ENCODE data around the gene CAPN1. TPM values are rescaled to one million over a fixed set of nuclear protein-coding genes. Genes with fewer than 3 reads are reported as not detected.

Gene CAPN1
- total and polyA plus RNA-seq, 9 of the 15 experiments (the other 6 are each of a cell fraction or from before 2014, with no cell fraction given): 3.5 to 199 (median 61.6) TPM

- TF ChIP-seq FOS (IDR thresholded peaks at IDR 0.05; ENCODE audit: extremely low read depth, insufficient read length) (no peak), GTF3C2 (IDR thresholded peaks at IDR 0.05; ENCODE audit: borderline replicate concordance, extremely low read depth, insufficient read length) (no peak), SP1 (CRISPR knock-in tag; IDR thresholded peaks at IDR 0.05) (0 out of 2 replicates have a peak, but pooled peaks have one; percentile 24), L3MBTL2 (IDR thresholded peaks at IDR 0.05) (no peak), ZNF23 (CRISPR knock-in tag; IDR thresholded peaks at IDR 0.05) (no peak), DEAF1 (CRISPR knock-in tag; IDR thresholded peaks at IDR 0.05) (no peak), MTF1 (CRISPR knock-in tag; IDR thresholded peaks at IDR 0.05; ENCODE audit: borderline replicate concordance) (no peak), ARNT (IDR thresholded peaks at IDR 0.05) (no peak), KLF13 (tag; IDR thresholded peaks at IDR 0.05; ENCODE audit: borderline replicate concordance, low read depth) (no peak), MAX (CRISPR knock-in tag; IDR thresholded peaks at IDR 0.05) (no peak), STAG1 (CRISPR knock-in tag; IDR thresholded peaks at IDR 0.05; ENCODE audit: borderline replicate concordance) (no peak), CREM (IDR thresholded peaks at IDR 0.05; ENCODE audit: low read depth) (no peak), ZEB2 (IDR thresholded peaks at IDR 0.05) (no peak), PHB2 (IDR thresholded peaks at IDR 0.05; ENCODE audit: low read depth) (no peak), VEZF1 (CRISPR knock-in tag; IDR thresholded peaks at IDR 0.05) (no peak), MLLT1 (IDR thresholded peaks at IDR 0.05) (no peak), SAFB (IDR thresholded peaks at IDR 0.05; ENCODE audit: borderline replicate concordance, low read depth, low read length) (no peak), PKNOX1 (IDR thresholded peaks at IDR 0.05) (no peak), ZNF197 (CRISPR knock-in tag; IDR thresholded peaks at IDR 0.05; ENCODE audit: low read depth) (no peak)
Observed at GRCh38 chr11:65182258-65183170, 786 bp downstream of the CAPN1 start (continued).

Measured in K562 (cell line).